Mesenchymal stem cell (in vitro differentiated cells and primary cell): ENCODE measurements around the gene IL31RA.

Source experiments
- DNase-seq: peaks from one replicate; pipeline ENCODE4 v3.0.0-alpha.2; 2013
- H2AFZ ChIP-seq: one replicate; pipeline ENCODE4 v1.6.1; 2013; ENCODE audit warnings: low read depth, mild to moderate bottlenecking, control low read depth, inconsistent platforms, low read length, moderate library complexity
- H2AK5ac ChIP-seq: 2 replicates; pipeline ENCODE4 v1.6.1; 2013; ENCODE audit warnings: low read length, moderate library complexity, mild to moderate bottlenecking, inconsistent platforms; ENCODE audit not compliant: severe bottlenecking
- H2BK120ac ChIP-seq: one replicate; pipeline ENCODE4 v1.6.1; 2013; ENCODE audit warnings: low read depth, mild to moderate bottlenecking, inconsistent platforms, low read length, moderate library complexity
- H2BK12ac ChIP-seq, 2 experiments: one replicate each; pipeline ENCODE4 v1.6.1; 2013; ENCODE audit warnings: inconsistent platforms in 2 of 2, low read length in 2 of 2, mild to moderate bottlenecking in 2 of 2, moderate library complexity in 2 of 2, control low read depth in 1 of 2
- H2BK15ac ChIP-seq: one replicate; pipeline ENCODE4 v1.6.1; 2013; ENCODE audit warnings: mild to moderate bottlenecking, low read depth, inconsistent platforms; ENCODE audit not compliant: poor library complexity, severe bottlenecking
- H2BK5ac ChIP-seq: 2 replicates; pipeline ENCODE4 v1.6.1; 2013; ENCODE audit warnings: low read depth, mild to moderate bottlenecking, low read length, control low read depth, inconsistent platforms; ENCODE audit not compliant: poor library complexity, severe bottlenecking
- H3K14ac ChIP-seq, 2 experiments: one replicate each; pipeline ENCODE4 v1.6.1; 2013; ENCODE audit warnings: inconsistent platforms in 2 of 2, low read length in 2 of 2, control low read depth in 1 of 2, mild to moderate bottlenecking in 1 of 2, moderate library complexity in 1 of 2
- H3K18ac ChIP-seq, 2 experiments: one replicate each; pipeline ENCODE4 v1.6.1; 2013; ENCODE audit warnings: inconsistent platforms in 2 of 2, low read length in 2 of 2, control low read depth in 1 of 2, low read depth in 1 of 2, mild to moderate bottlenecking in 1 of 2
- H3K23ac ChIP-seq, 2 experiments: one replicate each; pipeline ENCODE4 v1.6.1; 2013; ENCODE audit warnings: inconsistent platforms in 2 of 2, low read length in 2 of 2, mild to moderate bottlenecking in 2 of 2, moderate library complexity in 2 of 2, control low read depth in 1 of 2
- H3K27ac ChIP-seq: 2 replicates; pipeline ENCODE4 v1.5.1; 2013; ENCODE audit warnings: mild to moderate bottlenecking, moderate library complexity, low read length, control low read depth, inconsistent platforms; ENCODE audit not compliant: poor library complexity, severe bottlenecking
- H3K27me3 ChIP-seq, 2 experiments: 2 replicates each; pipeline versions ENCODE4 v1.6.1 to v1.7.0; 2013; ENCODE audit warnings: low read length in 2 of 2, mild to moderate bottlenecking in 2 of 2, moderate library complexity in 2 of 2, control low read depth in 1 of 2, inconsistent platforms in 1 of 2; ENCODE audit not compliant: control insufficient read depth in 1 of 2, insufficient read depth in 1 of 2
- H3K36me3 ChIP-seq, 2 experiments: 2 replicates each; pipeline versions ENCODE4 v1.6.1 to v1.7.0; 2013; ENCODE audit warnings: low read length in 2 of 2, control low read depth in 1 of 2, inconsistent platforms in 1 of 2, low read depth in 1 of 2, mild to moderate bottlenecking in 1 of 2; ENCODE audit not compliant: insufficient read depth in 2 of 2, control insufficient read depth in 1 of 2
- H3K4ac ChIP-seq, 2 experiments: one replicate each; pipeline ENCODE4 v1.6.1; 2013; ENCODE audit warnings: inconsistent platforms in 2 of 2, low read length in 2 of 2, mild to moderate bottlenecking in 2 of 2, moderate library complexity in 2 of 2, control low read depth in 1 of 2, low read depth in 1 of 2
- H3K4me1 ChIP-seq: 2 replicates; pipeline ENCODE4 v1.6.1; 2013; ENCODE audit warnings: low read depth, low read length, control low read depth; ENCODE audit not compliant: control insufficient read depth, insufficient read depth
- H3K4me2 ChIP-seq: 2 replicates; pipeline ENCODE4 v1.6.1; 2013; ENCODE audit warnings: low read length, mild to moderate bottlenecking, inconsistent platforms; ENCODE audit not compliant: poor library complexity, severe bottlenecking
- H3K4me3 ChIP-seq, 2 experiments: 2 replicates each; pipeline versions ENCODE4 v1.5.1 to v1.7.0; 2013; ENCODE audit warnings: low read length in 2 of 2, mild to moderate bottlenecking in 2 of 2, control low read depth in 1 of 2, low read depth in 1 of 2; ENCODE audit not compliant: insufficient read depth in 1 of 2
- H3K79me1 ChIP-seq: replicated peaks from 2 replicates; pipeline ENCODE4 v1.6.1; 2013; ENCODE audit warnings: mild to moderate bottlenecking, control low read depth, low read length, inconsistent platforms; ENCODE audit not compliant: poor library complexity, severe bottlenecking
- H3K9ac ChIP-seq: 2 replicates; pipeline ENCODE4 v1.7.0; 2013; ENCODE audit warnings: mild to moderate bottlenecking, low read length, moderate library complexity
- H3K9me3 ChIP-seq: 2 replicates; pipeline ENCODE4 v1.7.0; 2013; ENCODE audit warnings: mild to moderate bottlenecking, low read length; ENCODE audit not compliant: control insufficient read depth
- H4K8ac ChIP-seq: one replicate; pipeline ENCODE4 v1.6.1; 2013; ENCODE audit warnings: inconsistent platforms, mild to moderate bottlenecking, low read length, moderate library complexity
- H4K91ac ChIP-seq: one replicate; pipeline ENCODE4 v1.6.1; 2013; ENCODE audit warnings: mild to moderate bottlenecking, low read length, inconsistent platforms
- WGBS: methylation state at CpG from one replicate; pipeline ENCODE4 v1.1.7; 2013; ENCODE audit warnings: mixed read lengths; 5-methylcytosine and 5-hydroxymethylcytosine counted together

Gene IL31RA

GRCh38 chr5:55847837-55848236, 3.3 kb upstream of the IL31RA start:
- no peak for DNase-seq
- no peak overlapping the region for H2BK12ac ChIP-seq
- no peak overlapping the region for H3K27ac ChIP-seq
- H3K36me3 ChIP-seq, result no peaks in the 10 kb centered on the region
- no peak overlapping the region for H4K8ac ChIP-seq
- H3K27me3 ChIP-seq, result no peaks in the 10 kb centered on the region
- no peak overlapping the region for H2BK15ac ChIP-seq
- no peak overlapping the region for H3K4me3 ChIP-seq
- H2AFZ ChIP-seq, result no peak overlapping the region
- no peak overlapping the region for H3K14ac ChIP-seq
- peaks cover 13% of the 10 kb centered on the region for H3K9me3 ChIP-seq
- no peak overlapping the region for H3K9ac ChIP-seq
- no peak overlapping the region for H2BK120ac ChIP-seq
- H3K4me1 ChIP-seq, result no peaks in the 10 kb centered on the region
- no peaks in the 10 kb centered on the region for H3K79me1 ChIP-seq
- H3K23ac ChIP-seq, result no peak overlapping the region
- H2AK5ac ChIP-seq, result no peak overlapping the region
- no peak overlapping the region for H4K91ac ChIP-seq
- WGBS, result no CpG with 5 or more reads among the region's 1 CpG
- H2BK5ac ChIP-seq, result no peak overlapping the region
- no peak overlapping the region for H3K4ac ChIP-seq
- no peak overlapping the region for H3K4me2 ChIP-seq
- H3K18ac ChIP-seq, result no peak overlapping the region

- Histone ChIP-seq H2AK5ac (no peak overlapping the region), H2BK12ac (no peak overlapping the region)
- WGBS, result 100% methylated on average over 2 of the region's 2 CpGs
These were observed 2.4 kb upstream of the IL31RA start for GRCh38 chr5:55848783-55849182.

GRCh38 chr5:55851675-55851979, 470 bp downstream of the IL31RA start:
- Histone ChIP-seq H2BK120ac (no peak overlapping the region), H3K4ac (no peak overlapping the region), H3K27me3 (no peaks in the 10 kb centered on the region), H2BK5ac (no peak overlapping the region), H3K14ac (no peak overlapping the region), H3K23ac (no peak overlapping the region), H2AK5ac (no peak overlapping the region), H4K91ac (no peak overlapping the region), H2AFZ (no peak overlapping the region), H4K8ac (no peak overlapping the region), H2BK15ac (no peak overlapping the region), H3K9ac (no peak overlapping the region), H3K4me3 (no peak overlapping the region), H3K9me3 (no peaks in the 10 kb centered on the region), H3K4me2 (peak overlapping the region; percentile 35), H3K18ac (no peak overlapping the region), H2BK12ac (no peak overlapping the region), H3K36me3 (no peaks in the 10 kb centered on the region), H3K27ac (peak overlapping the region; percentile 71), H3K4me1 (peaks cover 3% of the 10 kb centered on the region), H3K79me1 (peaks cover 7% of the 10 kb centered on the region)
- no peak for DNase-seq
- no CpG with 5 or more reads among the region's 2 CpGs for WGBS

More at GRCh38 chr5:55848783-55849182, 2.4 kb upstream of the IL31RA start:
- no peak overlapping the region for H3K4me3 ChIP-seq
- no peaks in the 10 kb centered on the region for H3K79me1 ChIP-seq
- H3K4me1 ChIP-seq, result no peaks in the 10 kb centered on the region
- no peak overlapping the region for H2AFZ ChIP-seq
- no peak for DNase-seq
- H3K14ac ChIP-seq, result no peak overlapping the region
- no peaks in the 10 kb centered on the region for H3K36me3 ChIP-seq
- no peak overlapping the region for H4K8ac ChIP-seq
- H3K18ac ChIP-seq, result no peak overlapping the region
- H3K23ac ChIP-seq, result no peak overlapping the region
- no peak overlapping the region for H3K9ac ChIP-seq
- no peak overlapping the region for H3K4me2 ChIP-seq
- no peak overlapping the region for H3K4ac ChIP-seq
- no peak overlapping the region for H2BK15ac ChIP-seq
- no peak overlapping the region for H4K91ac ChIP-seq
- no peak overlapping the region for H3K27ac ChIP-seq
- H3K9me3 ChIP-seq, result peaks cover 5% of the 10 kb centered on the region
- no peaks in the 10 kb centered on the region for H3K27me3 ChIP-seq
- no peak overlapping the region for H2BK5ac ChIP-seq
- H2BK120ac ChIP-seq, result no peak overlapping the region

- Histone ChIP-seq H3K23ac (no peak overlapping the region), H3K36me3 (no peaks in the 10 kb centered on the region), H3K4me2 (no peak overlapping the region), H4K8ac (no peak overlapping the region), H3K14ac (no peak overlapping the region), H2BK15ac (no peak overlapping the region), H3K27ac (no peak overlapping the region), H3K18ac (no peak overlapping the region), H3K79me1 (peaks cover 7% of the 10 kb centered on the region), H2AK5ac (no peak overlapping the region), H2BK12ac (no peak overlapping the region), H2AFZ (no peak overlapping the region), H3K4me1 (peaks cover 3% of the 10 kb centered on the region), H4K91ac (no peak overlapping the region), H3K27me3 (no peaks in the 10 kb centered on the region), H3K9ac (no peak overlapping the region), H2BK120ac (no peak overlapping the region), H3K4ac (peak overlapping the region in 1 of 2 experiments; percentile 41), H3K9me3 (no peaks in the 10 kb centered on the region), H3K4me3 (no peak overlapping the region), H2BK5ac (no peak overlapping the region)
- 44% methylated on average over 3 of the region's 3 CpGs for WGBS
- peak; percentile 53 for DNase-seq
These were observed 1.3 kb downstream of the IL31RA start for GRCh38 chr5:55852503-55852902.
